Measurements from ENCODE around the gene SNCB. TPM values are rescaled to one million over a fixed set of nuclear protein-coding genes. Genes with fewer than 3 reads are reported as not detected.

SNCB gene
- total RNA-seq, 1 experiment from 2014 or later: 2.1 TPM

DNA sequence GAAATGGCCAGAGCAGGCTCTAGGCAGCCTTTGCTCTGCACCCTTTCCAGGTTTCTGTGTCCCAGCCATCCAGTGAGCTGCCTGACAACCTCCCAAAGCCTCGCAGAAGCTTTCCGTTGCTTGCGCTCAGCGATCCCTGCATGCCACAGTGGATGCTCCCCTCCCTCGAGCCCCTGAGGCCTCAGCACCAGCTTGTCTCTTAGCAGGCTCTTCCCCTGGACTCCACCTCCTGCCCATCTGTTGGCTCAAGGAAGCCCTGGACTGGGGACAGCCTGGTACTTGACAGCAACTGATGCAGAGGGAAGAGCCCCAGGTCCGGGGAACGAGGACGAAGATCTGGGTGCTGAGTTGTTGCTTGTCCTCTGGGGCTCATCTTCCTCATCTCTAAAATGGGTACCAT is 40.1 kb upstream of the SNCB start:
- no peak for ATAC-seq
- intact Hi-C loops (cut with micrococcal nuclease): no loop called here
- no peak overlapping the region for H3K27ac ChIP-seq (ENCODE audit: low read length)
- no peak overlapping the region for H2AFZ ChIP-seq (ENCODE audit: low read length)
- H3K9ac ChIP-seq (ENCODE audit: low read length): no peak overlapping the region
- no peaks in the 10 kb centered on the region for H3F3A ChIP-seq (ENCODE audit: low read length, unreplicated experiment)
- no peaks in the 10 kb centered on the region for H3K79me2 ChIP-seq (ENCODE audit: low read length)
- POLR2A ChIA-PET (ENCODE audit: unreplicated experiment): no interaction called here
- H3K27me3 ChIP-seq (ENCODE audit: low read length): peaks cover 23% of the 10 kb centered on the region; the same call in 1 of the 2 replicates
- BruUV-seq (replicated peaks): no TSS peak
- CTCF ChIA-PET: interaction anchor here (1.0 kb wide), 1 partner anchor 10 kb away, joined by 3 read pairs; no protein-coding TSS in a partner anchor
- H3K4me2 ChIP-seq (ENCODE audit: low read length): no peak overlapping the region
- H3K9me2 ChIP-seq (replicated peaks; ENCODE audit: low read length): no peaks in the 10 kb centered on the region
- H3K4me1 ChIP-seq (ENCODE audit: insufficient read depth, low read length): no peaks in the 10 kb centered on the region
- no peak for DNase-seq
- H3K4me3 ChIP-seq (ENCODE audit: low read length): no peak overlapping the region
- H3K36me3 ChIP-seq (ENCODE audit: low read depth, low read length): no peaks in the 10 kb centered on the region
- H4K20me1 ChIP-seq (ENCODE audit: low read length): no peaks in the 10 kb centered on the region
- no peak for TF ChIP-seq EZH2phosphoT487 (IDR thresholded peaks at IDR 0.05; ENCODE audit: borderline replicate concordance, low read length)
- TF ChIP-seq EZH2 (IDR thresholded peaks at IDR 0.05; ENCODE audit: low read length, unreplicated experiment): no peak
- TF ChIP-seq, protein P1, sequence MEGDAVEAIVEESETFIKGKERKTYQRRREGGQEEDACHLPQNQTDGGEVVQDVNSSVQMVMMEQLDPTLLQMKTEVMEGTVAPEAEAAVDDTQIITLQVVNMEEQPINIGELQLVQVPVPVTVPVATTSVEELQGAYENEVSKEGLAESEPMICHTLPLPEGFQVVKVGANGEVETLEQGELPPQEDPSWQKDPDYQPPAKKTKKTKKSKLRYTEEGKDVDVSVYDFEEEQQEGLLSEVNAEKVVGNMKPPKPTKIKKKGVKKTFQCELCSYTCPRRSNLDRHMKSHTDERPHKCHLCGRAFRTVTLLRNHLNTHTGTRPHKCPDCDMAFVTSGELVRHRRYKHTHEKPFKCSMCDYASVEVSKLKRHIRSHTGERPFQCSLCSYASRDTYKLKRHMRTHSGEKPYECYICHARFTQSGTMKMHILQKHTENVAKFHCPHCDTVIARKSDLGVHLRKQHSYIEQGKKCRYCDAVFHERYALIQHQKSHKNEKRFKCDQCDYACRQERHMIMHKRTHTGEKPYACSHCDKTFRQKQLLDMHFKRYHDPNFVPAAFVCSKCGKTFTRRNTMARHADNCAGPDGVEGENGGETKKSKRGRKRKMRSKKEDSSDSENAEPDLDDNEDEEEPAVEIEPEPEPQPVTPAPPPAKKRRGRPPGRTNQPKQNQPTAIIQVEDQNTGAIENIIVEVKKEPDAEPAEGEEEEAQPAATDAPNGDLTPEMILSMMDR (conservative IDR thresholded peaks at IDR 0.05; ENCODE audit: low read depth, low read length): no peak
- no peaks in the 10 kb centered on the region for H3K9me3 ChIP-seq (ENCODE audit: low read length)

DNA sequence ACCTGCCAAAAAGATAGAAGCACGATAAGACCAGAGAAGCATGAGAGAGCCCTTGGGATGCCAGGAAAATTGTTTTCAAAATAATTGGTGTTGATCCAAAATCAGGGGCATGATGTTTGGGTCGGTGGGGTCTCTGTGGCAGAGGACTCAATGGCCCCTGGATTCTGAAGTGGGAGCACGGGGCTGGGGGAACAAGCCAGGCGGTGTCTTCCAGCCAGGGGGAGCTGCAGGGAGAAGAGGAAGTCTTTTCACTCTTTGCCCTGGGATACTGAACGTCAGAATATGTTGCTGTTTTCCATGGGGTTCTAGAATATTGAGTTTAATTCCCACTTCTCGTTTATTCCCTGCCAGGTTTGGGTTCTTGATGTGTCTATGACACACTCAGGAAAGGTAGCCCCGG is 37.3 kb upstream of the SNCB start:
- no TSS peak for BruUV-seq (replicated peaks)
- Histone ChIP-seq H4K20me1 (ENCODE audit: low read length) (no peaks in the 10 kb centered on the region), H3K9me3 (ENCODE audit: low read length) (no peaks in the 10 kb centered on the region), H3K27ac (ENCODE audit: low read length) (no peak overlapping the region), H3K9me2 (replicated peaks; ENCODE audit: low read length) (no peaks in the 10 kb centered on the region), H3K4me2 (ENCODE audit: low read length) (no peak overlapping the region), H3K27me3 (ENCODE audit: low read length) (peaks cover 23% of the 10 kb centered on the region; the same call in 1 of the 2 replicates), H3F3A (ENCODE audit: low read length, unreplicated experiment) (no peaks in the 10 kb centered on the region), H3K36me3 (ENCODE audit: low read depth, low read length) (no peaks in the 10 kb centered on the region), H3K4me3 (ENCODE audit: low read length) (no peak overlapping the region), H3K79me2 (ENCODE audit: low read length) (no peaks in the 10 kb centered on the region), H3K4me1 (ENCODE audit: insufficient read depth, low read length) (no peaks in the 10 kb centered on the region), H3K9ac (ENCODE audit: low read length) (no peak overlapping the region), H2AFZ (ENCODE audit: low read length) (no peak overlapping the region)
- DNase-seq (no peak), ATAC-seq (no peak)
- intact Hi-C loops (cut with micrococcal nuclease): loop anchor here (10.0 kb wide), 1 partner anchor 147 kb away; the partner anchor contains the start of gene UNC5A
- POLR2A ChIA-PET (ENCODE audit: unreplicated experiment): no interaction called here
- TF ChIP-seq EZH2phosphoT487 (IDR thresholded peaks at IDR 0.05; ENCODE audit: borderline replicate concordance, low read length) (no peak), EZH2 (IDR thresholded peaks at IDR 0.05; ENCODE audit: low read length, unreplicated experiment) (no peak)
- TF ChIP-seq, protein P1 (conservative IDR thresholded peaks at IDR 0.05; ENCODE audit: low read depth, low read length): no peak
- CTCF ChIA-PET: no interaction called here

- H3K4me3 ChIP-seq (ENCODE audit: low read length): no peak overlapping the region
- BruUV-seq (replicated peaks): no TSS peak
- peaks cover 23% of the 10 kb centered on the region; the same call in 1 of the 2 replicates for H3K27me3 ChIP-seq (ENCODE audit: low read length)
- H3K36me3 ChIP-seq (ENCODE audit: low read depth, low read length): no peaks in the 10 kb centered on the region
- H3K9ac ChIP-seq (ENCODE audit: low read length): no peak overlapping the region
- intact Hi-C loops (cut with micrococcal nuclease): loop anchor here (10.0 kb wide), 1 partner anchor 149 kb away; the partner anchor contains the start of gene UNC5A
- no peaks in the 10 kb centered on the region for H3F3A ChIP-seq (ENCODE audit: low read length, unreplicated experiment)
- H3K79me2 ChIP-seq (ENCODE audit: low read length): no peaks in the 10 kb centered on the region
- no peaks in the 10 kb centered on the region for H3K4me1 ChIP-seq (ENCODE audit: insufficient read depth, low read length)
- no peak overlapping the region for H3K27ac ChIP-seq (ENCODE audit: low read length)
- H4K20me1 ChIP-seq (ENCODE audit: low read length): no peaks in the 10 kb centered on the region
- POLR2A ChIA-PET (ENCODE audit: unreplicated experiment): no interaction called here
- no peaks in the 10 kb centered on the region for H3K9me2 ChIP-seq (replicated peaks; ENCODE audit: low read length)
- H3K4me2 ChIP-seq (ENCODE audit: low read length): no peak overlapping the region
- TF ChIP-seq EZH2phosphoT487 (IDR thresholded peaks at IDR 0.05; ENCODE audit: borderline replicate concordance, low read length) (no peak), EZH2 (IDR thresholded peaks at IDR 0.05; ENCODE audit: low read length, unreplicated experiment) (no peak)
- TF ChIP-seq, protein P1 (conservative IDR thresholded peaks at IDR 0.05; ENCODE audit: low read depth, low read length): no peak
- H2AFZ ChIP-seq (ENCODE audit: low read length): no peak overlapping the region
- ATAC-seq (no peak), DNase-seq (no peak)
- no peaks in the 10 kb centered on the region for H3K9me3 ChIP-seq (ENCODE audit: low read length)
- CTCF ChIA-PET: no interaction called here
These were observed 35.2 kb upstream of the SNCB start for GRCh38 chr5:176665517-176665916.

All from PC-3 (cell line).